HCT116 (cell line): ENCODE measurements around the gene NR1D2. TPM values are rescaled to one million over a fixed set of nuclear protein-coding genes. Genes with fewer than 3 reads are reported as not detected.

Experiments used
- ATAC-seq: fragments of 200-7000 bp; cut with Tn5 transposase; 2 replicates; pipeline ENCODE4 v1.9.1; 2020; ENCODE audit warnings: mild to moderate bottlenecking, moderate library complexity
- BruUV-seq: library from RNA; stranded (reverse); fragments of 400-500 nt; replicated peaks from 2 replicates; lab custom pipeline; 2021; lab: Mats Ljungman, UMichigan
- CTCF ChIA-PET: fragments of 300-600 bp; sonication (Branson Sonifier 250); formaldehyde crosslinking; loops from one replicate; lab custom pipeline; 2021; ENCODE audit warnings: antibody characterized with exemption; lab: Charles Lee
- POLR2A ChIA-PET: fragments of 300-600, 350-600 bp; sonication (Branson Sonifier 250); formaldehyde crosslinking; loops from one replicate; lab custom pipeline; 2021; ENCODE audit warnings: antibody characterized with exemption; lab: Charles Lee
- RAD21 ChIA-PET, 2 experiments: fragments of 300-600 bp; sonication (Branson Sonifier 250); formaldehyde crosslinking; loops; one replicate each; lab custom pipeline; 2023; ENCODE audit warnings: low total read pairs in 2 of 2; ENCODE audit not compliant: uncharacterized antibody in 2 of 2, unreplicated experiment in 2 of 2, low non-redundant PET in 1 of 2; lab: Charles Lee
- DNase-seq: peaks from one replicate; pipeline ENCODE4 v3.0.0-alpha.2; 2010; ENCODE audit warnings: low read depth, low spot score
- H2AFZ ChIP-seq: fragments of 200-600 bp; shearing (Covaris generic), sonication (generic); 2 replicates; pipeline ENCODE4 v1.6.1; 2017; ENCODE audit warnings: low read depth, mixed run types, mixed read lengths, antibody characterized with exemption, low read length; ENCODE audit not compliant: poor library complexity, severe bottlenecking
- H3K27ac ChIP-seq: 2 replicates; pipeline ENCODE4 v1.5.1; 2012; ENCODE audit warnings: low read depth, low read length
- H3K27me3 ChIP-seq: fragments of 200-600 bp; sonication (generic); 2 replicates; pipeline ENCODE4 v1.6.1; 2016; ENCODE audit warnings: mixed run types, low read length, mixed read lengths; ENCODE audit not compliant: insufficient read depth
- H3K36me3 ChIP-seq, 2 experiments: fragments of 200-500 bp in 1 of 2; fragments of 200-600 bp in 1 of 2; sonication (Bioruptor generic) in 1 of 2; sonication (generic) in 1 of 2; 2 replicates each; pipeline versions ENCODE4 v1.5.1 to v1.6.1; 2014 to 2016; ENCODE audit warnings: low read length in 2 of 2, inconsistent platforms in 1 of 2, mixed read lengths in 1 of 2, mixed run types in 1 of 2; ENCODE audit not compliant: insufficient read depth in 2 of 2, control insufficient read depth in 1 of 2
- H3K4me1 ChIP-seq, 2 experiments: fragments of 200-600 bp in 1 of 2; sonication (generic) in 1 of 2; 2 replicates each; pipeline versions ENCODE4 v1.5.1 to v1.6.1; 2012 to 2017; ENCODE audit warnings: low read length in 2 of 2, inconsistent platforms in 1 of 2, mild to moderate bottlenecking in 1 of 2, mixed read lengths in 1 of 2, mixed run types in 1 of 2, moderate library complexity in 1 of 2; ENCODE audit not compliant: insufficient read depth in 2 of 2, control insufficient read depth in 1 of 2
- H3K4me2 ChIP-seq: fragments of 200-600 bp; sonication (generic); 2 replicates; pipeline ENCODE4 v1.6.1; 2017; ENCODE audit warnings: mixed run types, low read length, mixed read lengths
- H3K4me3 ChIP-seq, 2 experiments: fragments of 200-600 bp in 1 of 2; sonication (generic) in 1 of 2; replicated peaks in 1 of 2; 2 replicates each; pipeline ENCODE4 v1.5.1; 2011 to 2016; ENCODE audit warnings: low read length in 2 of 2, control low read depth in 1 of 2, low read depth in 1 of 2, mild to moderate bottlenecking in 1 of 2, mixed read lengths in 1 of 2, mixed run types in 1 of 2
- H3K79me2 ChIP-seq: fragments of 200-600 bp; sonication (generic); 2 replicates; pipeline ENCODE4 v1.6.1; 2017; ENCODE audit warnings: mild to moderate bottlenecking, mixed run types, low read length, moderate library complexity, mixed read lengths; ENCODE audit not compliant: insufficient read depth
- H3K9ac ChIP-seq: fragments of 200-600 bp; sonication (generic); 2 replicates; pipeline ENCODE4 v1.6.1; 2016; ENCODE audit warnings: low read length, mixed read lengths
- H3K9me2 ChIP-seq: fragments of 200-600 bp; sonication (generic), shearing (Covaris generic); 2 replicates; pipeline ENCODE4 v1.6.1; 2017; ENCODE audit warnings: mixed run types, mild to moderate bottlenecking, moderate library complexity; ENCODE audit not compliant: insufficient read depth
- H3K9me3 ChIP-seq, 2 experiments: fragments of 200-500 bp in 1 of 2; fragments of 200-600 bp in 1 of 2; sonication (Bioruptor generic) in 1 of 2; sonication (generic) in 1 of 2; 2 replicates each; pipeline ENCODE4 v1.6.1; 2014 to 2017; ENCODE audit warnings: low read length in 2 of 2, mixed read lengths in 2 of 2, inconsistent platforms in 1 of 2, low read depth in 1 of 2, mild to moderate bottlenecking in 1 of 2, mixed run types in 1 of 2, moderate library complexity in 1 of 2; ENCODE audit not compliant: control insufficient read depth in 1 of 2, insufficient read depth in 1 of 2
- H4K20me1 ChIP-seq: fragments of 200-600 bp; sonication (generic), shearing (Covaris generic); 2 replicates; pipeline ENCODE4 v1.6.1; 2017; ENCODE audit warnings: mixed run types, mild to moderate bottlenecking, moderate library complexity; ENCODE audit not compliant: insufficient read depth
- CEBPB ChIP-seq: IDR thresholded peaks from 2 replicates; pipeline ENCODE4 v1.6.1; 2012; ENCODE audit warnings: low read depth
- EGR1 ChIP-seq: IDR thresholded peaks from 2 replicates; pipeline ENCODE4 v1.6.1; 2012; ENCODE audit warnings: low read depth
- POLR2A ChIP-seq: IDR thresholded peaks from 2 replicates; pipeline ENCODE4 v1.7.0; 2011; ENCODE audit warnings: borderline replicate concordance; ENCODE audit not compliant: insufficient read depth, insufficient read length; ENCODE audit errors: extremely low read depth
- POLR2AphosphoS5 ChIP-seq: IDR thresholded peaks from 2 replicates; pipeline ENCODE4 v1.6.1; 2011; ENCODE audit warnings: mild to moderate bottlenecking, low read depth, low read length, moderate library complexity
- ZBTB33 ChIP-seq: IDR thresholded peaks from 2 replicates; pipeline ENCODE4 v1.6.1; 2011; ENCODE audit warnings: mild to moderate bottlenecking, low read length, moderate library complexity; ENCODE audit not compliant: insufficient replicate concordance; ENCODE audit errors: extremely low read depth
- ZFX ChIP-seq: fragments of 450-650 bp; IDR thresholded peaks from 2 replicates; pipeline ENCODE4 v1.6.1; 2017
- intact Hi-C: fragments of 100-400 bp; cut with micrococcal nuclease; formaldehyde crosslinking; loops from 2 replicates; pipeline ENCODE4 v1.10.0; 2022
- total RNA-seq: library from RNA; stranded (reverse); gene quantifications from one replicate; pipeline ENCODE4 v1.2.1, GENCODE V29; 2021; ENCODE audit not compliant: unreplicated experiment

NR1D2 gene
- total RNA-seq, 1 experiment from 2014 or later, result 60.9 TPM

- Histone ChIP-seq H3K9ac (no peak overlapping the region), H3K36me3 (no peaks in the 10 kb centered on the region), H3K9me3 (no peaks in the 10 kb centered on the region), H3K4me3 (no peak overlapping the region), H4K20me1 (no peaks in the 10 kb centered on the region), H3K27me3 (no peaks in the 10 kb centered on the region), H2AFZ (no peak overlapping the region), H3K4me1 (peaks cover 8 to 9% of the 10 kb centered on the region in 2 experiments; a peak in 3 of 4 replicates), H3K9me2 (no peaks in the 10 kb centered on the region), H3K79me2 (no peaks in the 10 kb centered on the region), H3K27ac (no peak overlapping the region), H3K4me2 (no peak overlapping the region)
- no peak for ATAC-seq
- intact Hi-C loops, result no loop called here
- ChIA-PET POLR2A (no interaction called here), CTCF (no interaction called here), RAD21 (no interaction called here)
- no peak for DNase-seq
- TF ChIP-seq ZFX (no peak), POLR2A (no peak)
- no TSS peak for BruUV-seq
These were observed 4.3 kb upstream of the NR1D2 start for GRCh38 chr3:23940775-23941174.

GRCh38 chr3:23941440-23941839 lies 3.6 kb upstream of the NR1D2 start:
- no peak for DNase-seq
- Histone ChIP-seq H2AFZ (no peak overlapping the region), H3K9ac (no peak overlapping the region), H3K9me3 (no peaks in the 10 kb centered on the region)
- TF ChIP-seq EGR1 (no peak), CEBPB (no peak)
- TF ChIP-seq, all 23 proteins: peak for 0
- H3K4me1 ChIP-seq, result peaks cover 8 to 13% of the 10 kb centered on the region in 2 experiments
- intact Hi-C loops, result no loop called here
- no peaks in the 10 kb centered on the region for H3K27me3 ChIP-seq
- H3K79me2 ChIP-seq, result peaks cover 3% of the 10 kb centered on the region
- H3K27ac ChIP-seq, result no peak overlapping the region
- ATAC-seq, result no peak
- no peak overlapping the region for H3K4me2 ChIP-seq
- H3K4me3 ChIP-seq, result no peak overlapping the region
- H3K9me2 ChIP-seq, result no peaks in the 10 kb centered on the region
- no TSS peak for BruUV-seq
- ChIA-PET CTCF (no interaction called here), RAD21 (no interaction called here), POLR2A (no interaction called here)
- no peaks in the 10 kb centered on the region for H4K20me1 ChIP-seq
- no peaks in the 10 kb centered on the region for H3K36me3 ChIP-seq

- POLR2A ChIA-PET, result no interaction called here
- BruUV-seq, result no TSS peak
These were observed 2.5 kb upstream of the NR1D2 start for GRCh38 chr3:23942546-23942945.

More at GRCh38 chr3:23942546-23942945, 2.5 kb upstream of the NR1D2 start:
- Histone ChIP-seq H3K36me3 (no peaks in the 10 kb centered on the region), H3K79me2 (peaks cover 14% of the 10 kb centered on the region), H3K4me1 (peaks cover 18 to 24% of the 10 kb centered on the region in 2 experiments), H3K9me2 (no peaks in the 10 kb centered on the region), H2AFZ (no peak overlapping the region), H3K4me3 (no peak overlapping the region), H3K9me3 (no peaks in the 10 kb centered on the region), H3K9ac (no peak overlapping the region), H3K27ac (no peak overlapping the region), H4K20me1 (no peaks in the 10 kb centered on the region), H3K27me3 (no peaks in the 10 kb centered on the region), H3K4me2 (no peak overlapping the region)
- TF ChIP-seq CEBPB (no peak), ZBTB33 (no peak), POLR2AphosphoS5 (no peak)
- ChIA-PET RAD21 (no interaction called here), CTCF (no interaction called here)
- ATAC-seq (no peak), DNase-seq (no peak)
- intact Hi-C loops, result no loop called here
